ENCODE data around the gene CNTN1.

GRCh38 chr12:40727774-40728483 lies 35.7 kb downstream of the CNTN1 start:
- TF ChIP-seq ZNF654 (tag by site-specific recombination; IDR thresholded peaks at IDR 0.05; ENCODE audit: low read depth) = no peak
- TF ChIP-seq ZNF423 (tag by site-specific recombination; IDR thresholded peaks at IDR 0.05) = no peak
- no peak for TF ChIP-seq ZNF274 (IDR thresholded peaks at IDR 0.05; ENCODE audit: low read length)
- no peak for TF ChIP-seq ZNF274 (tag by site-specific recombination; IDR thresholded peaks at IDR 0.05; ENCODE audit: borderline replicate concordance)
- no peak for TF ChIP-seq ZSCAN30 (tag by site-specific recombination; IDR thresholded peaks at IDR 0.05)
- no peak for TF ChIP-seq PRDM4 (tag by site-specific recombination; IDR thresholded peaks at IDR 0.05)
- TF ChIP-seq, protein P1, sequence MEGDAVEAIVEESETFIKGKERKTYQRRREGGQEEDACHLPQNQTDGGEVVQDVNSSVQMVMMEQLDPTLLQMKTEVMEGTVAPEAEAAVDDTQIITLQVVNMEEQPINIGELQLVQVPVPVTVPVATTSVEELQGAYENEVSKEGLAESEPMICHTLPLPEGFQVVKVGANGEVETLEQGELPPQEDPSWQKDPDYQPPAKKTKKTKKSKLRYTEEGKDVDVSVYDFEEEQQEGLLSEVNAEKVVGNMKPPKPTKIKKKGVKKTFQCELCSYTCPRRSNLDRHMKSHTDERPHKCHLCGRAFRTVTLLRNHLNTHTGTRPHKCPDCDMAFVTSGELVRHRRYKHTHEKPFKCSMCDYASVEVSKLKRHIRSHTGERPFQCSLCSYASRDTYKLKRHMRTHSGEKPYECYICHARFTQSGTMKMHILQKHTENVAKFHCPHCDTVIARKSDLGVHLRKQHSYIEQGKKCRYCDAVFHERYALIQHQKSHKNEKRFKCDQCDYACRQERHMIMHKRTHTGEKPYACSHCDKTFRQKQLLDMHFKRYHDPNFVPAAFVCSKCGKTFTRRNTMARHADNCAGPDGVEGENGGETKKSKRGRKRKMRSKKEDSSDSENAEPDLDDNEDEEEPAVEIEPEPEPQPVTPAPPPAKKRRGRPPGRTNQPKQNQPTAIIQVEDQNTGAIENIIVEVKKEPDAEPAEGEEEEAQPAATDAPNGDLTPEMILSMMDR (tag by site-specific recombination; IDR thresholded peaks at IDR 0.05) = no peak

Measured in HEK293 (cell line).